Neuronal stem cell (in vitro differentiated cells): ENCODE measurements around the gene FERMT3.

Experiments used
- DNase-seq: peaks from one replicate; pipeline ENCODE4 v3.0.0-alpha.2; 2013; ENCODE audit warnings: low spot score
- H2AFZ ChIP-seq: one replicate; pipeline ENCODE4 v1.6.1; 2013; ENCODE audit warnings: mild to moderate bottlenecking, low read length, inconsistent platforms
- H2AK5ac ChIP-seq: 2 replicates; pipeline ENCODE4 v1.6.1; 2013; ENCODE audit warnings: low read depth, mild to moderate bottlenecking, inconsistent platforms, low read length, moderate library complexity, mixed read lengths
- H2BK120ac ChIP-seq: 2 replicates; pipeline ENCODE4 v1.6.1; 2013; ENCODE audit warnings: low read depth, mild to moderate bottlenecking, inconsistent platforms, low read length, moderate library complexity, mixed read lengths
- H2BK12ac ChIP-seq: one replicate; pipeline ENCODE4 v1.6.1; 2013; ENCODE audit warnings: low read length, inconsistent platforms
- H2BK15ac ChIP-seq: 2 replicates; pipeline ENCODE4 v1.6.1; 2013; ENCODE audit warnings: mild to moderate bottlenecking, low read length, inconsistent platforms, mixed read lengths
- H2BK5ac ChIP-seq: one replicate; pipeline ENCODE4 v1.6.1; 2013; ENCODE audit warnings: inconsistent platforms, mild to moderate bottlenecking, low read length, moderate library complexity
- H3K14ac ChIP-seq: one replicate; pipeline ENCODE4 v1.6.1; 2013; ENCODE audit warnings: low read length, inconsistent platforms
- H3K18ac ChIP-seq: 2 replicates; pipeline ENCODE4 v1.6.1; 2013; ENCODE audit warnings: low read length, inconsistent platforms
- H3K23ac ChIP-seq: 2 replicates; pipeline ENCODE4 v1.6.1; 2013; ENCODE audit warnings: low read depth, mild to moderate bottlenecking, mixed read lengths, low read length, inconsistent platforms; ENCODE audit not compliant: poor library complexity
- H3K27ac ChIP-seq: replicated peaks from 3 replicates; pipeline ENCODE4 v1.5.1; 2013; ENCODE audit warnings: low read length, inconsistent platforms
- H3K27me3 ChIP-seq, 3 experiments: 2 replicates each; pipeline ENCODE4 v1.6.1; 2013; ENCODE audit warnings: low read length in 3 of 3, mild to moderate bottlenecking in 2 of 3, inconsistent platforms in 1 of 3, low read depth in 1 of 3, mixed read lengths in 1 of 3, moderate library complexity in 1 of 3; ENCODE audit not compliant: control insufficient read depth in 3 of 3, insufficient read depth in 3 of 3
- H3K36me3 ChIP-seq, 2 donors: replicated peaks in 1 of 2; 2 replicates each; pipeline ENCODE4 v1.6.1; 2013; ENCODE audit warnings: low read length in 2 of 2; ENCODE audit not compliant: control insufficient read depth in 2 of 2, insufficient read depth in 2 of 2
- H3K4ac ChIP-seq: 2 replicates; pipeline ENCODE4 v1.6.1; 2013; ENCODE audit warnings: inconsistent platforms, mild to moderate bottlenecking, low read length, moderate library complexity
- H3K4me1 ChIP-seq, 2 donors: 1 replicate in 1 of 2; 2 replicates in 1 of 2; pipeline ENCODE4 v1.6.1; 2013; ENCODE audit warnings: low read length in 2 of 2, low read depth in 1 of 2; ENCODE audit not compliant: control insufficient read depth in 2 of 2, insufficient read depth in 1 of 2
- H3K4me2 ChIP-seq: one replicate; pipeline ENCODE4 v1.6.1; 2013; ENCODE audit warnings: mild to moderate bottlenecking, low read length, inconsistent platforms; ENCODE audit not compliant: insufficient read depth, poor library complexity, severe bottlenecking
- H3K4me3 ChIP-seq, 2 donors: 2 replicates each; pipeline ENCODE4 v1.5.1; 2013; ENCODE audit warnings: low read length in 2 of 2, mild to moderate bottlenecking in 2 of 2, inconsistent platforms in 1 of 2, moderate library complexity in 1 of 2
- H3K79me1 ChIP-seq: one replicate; pipeline ENCODE4 v1.6.1; 2013; ENCODE audit warnings: low read depth, mild to moderate bottlenecking, inconsistent platforms, low read length, moderate library complexity
- H3K9ac ChIP-seq: one replicate; pipeline ENCODE4 v1.6.1; 2013; ENCODE audit warnings: mild to moderate bottlenecking, low read depth, low read length, inconsistent platforms; ENCODE audit not compliant: poor library complexity
- H3K9me3 ChIP-seq, 2 donors: replicated peaks in 1 of 2; 2 replicates each; pipeline versions ENCODE3 to v1.6.1; 2013; ENCODE audit warnings: low read length in 2 of 2, mild to moderate bottlenecking in 2 of 2, inconsistent platforms in 1 of 2, low read depth in 1 of 2, mixed read lengths in 1 of 2, moderate library complexity in 1 of 2; ENCODE audit not compliant: control insufficient read depth in 2 of 2, insufficient read depth in 1 of 2
- H4K8ac ChIP-seq: one replicate; pipeline ENCODE4 v1.6.1; 2013; ENCODE audit warnings: low read depth, mild to moderate bottlenecking, inconsistent platforms, low read length, moderate library complexity
- H4K91ac ChIP-seq: one replicate; pipeline ENCODE4 v1.6.1; 2013; ENCODE audit warnings: low read length, low read depth, mild to moderate bottlenecking, inconsistent platforms; ENCODE audit not compliant: poor library complexity
- WGBS, 2 donors: extraction: QIAGEN DNeasy Blood & Tissue Kit; methylation state at CpG; one replicate each; pipeline ENCODE4 v1.1.7; 2013; ENCODE audit warnings: missing lambda C conversion rate in 2 of 2, mixed read lengths in 1 of 2; ENCODE audit not compliant: insufficient read length in 2 of 2, insufficient replicate concordance in 1 of 2; ENCODE audit errors: extremely low coverage in 2 of 2; 5-methylcytosine and 5-hydroxymethylcytosine counted together

FERMT3 gene

GRCh38 chr11:64203421-64204079, 3.0 kb upstream of the FERMT3 start:
- H3K9ac ChIP-seq: no peak overlapping the region
- H2BK120ac ChIP-seq: no peak overlapping the region
- H3K4me1 ChIP-seq: peaks cover 6 to 11% of the 10 kb centered on the region in 2 donors
- peak overlapping the region; percentile 30 for H3K27ac ChIP-seq
- no peak overlapping the region for H3K4ac ChIP-seq
- H2AK5ac ChIP-seq: no peak overlapping the region
- no peak overlapping the region for H3K14ac ChIP-seq
- no peaks in the 10 kb centered on the region for H3K27me3 ChIP-seq
- no peak overlapping the region for H3K23ac ChIP-seq
- H4K8ac ChIP-seq: no peak overlapping the region
- H3K36me3 ChIP-seq: peaks cover 60 to 85% of the 10 kb centered on the region in 2 donors
- H2BK15ac ChIP-seq: no peak overlapping the region
- H3K9me3 ChIP-seq: peaks cover 0 to 3% of the 10 kb centered on the region in 2 donors
- H4K91ac ChIP-seq: no peak overlapping the region
- no CpG with 5 or more reads among the region's 27 CpGs for WGBS, 2 donors
- H3K18ac ChIP-seq: no peak overlapping the region
- H3K79me1 ChIP-seq: peaks cover 2% of the 10 kb centered on the region
- no peak overlapping the region for H2AFZ ChIP-seq
- H2BK5ac ChIP-seq: no peak overlapping the region
- DNase-seq: no peak
- no peak overlapping the region for H2BK12ac ChIP-seq
- no peak overlapping the region for H3K4me3 ChIP-seq
- no peak overlapping the region for H3K4me2 ChIP-seq

GRCh38 chr11:64204080-64204440, 2.5 kb upstream of the FERMT3 start:
- no peak overlapping the region for H2BK120ac ChIP-seq
- no peak overlapping the region for H3K23ac ChIP-seq
- no peak overlapping the region for H2AFZ ChIP-seq
- H4K91ac ChIP-seq: no peak overlapping the region
- no peak overlapping the region for H2AK5ac ChIP-seq
- no peak overlapping the region for H2BK12ac ChIP-seq
- H3K79me1 ChIP-seq: peaks cover 2% of the 10 kb centered on the region
- H3K14ac ChIP-seq: no peak overlapping the region
- H2BK15ac ChIP-seq: no peak overlapping the region
- H3K27me3 ChIP-seq: no peaks in the 10 kb centered on the region
- H3K4ac ChIP-seq: no peak overlapping the region
- H3K27ac ChIP-seq: no peak overlapping the region
- no peak overlapping the region for H2BK5ac ChIP-seq
- no peak overlapping the region for H4K8ac ChIP-seq
- H3K36me3 ChIP-seq: peaks cover 60 to 80% of the 10 kb centered on the region in 2 donors
- DNase-seq: no peak
- H3K4me3 ChIP-seq: no peak overlapping the region
- WGBS, 2 donors: no CpG with 5 or more reads among the region's 16 CpGs
- H3K9me3 ChIP-seq: peaks cover 0 to 3% of the 10 kb centered on the region in 2 donors
- H3K4me2 ChIP-seq: no peak overlapping the region
- H3K9ac ChIP-seq: no peak overlapping the region
- H3K18ac ChIP-seq: no peak overlapping the region
- peaks cover 6 to 11% of the 10 kb centered on the region in 2 donors for H3K4me1 ChIP-seq

- Histone ChIP-seq H3K36me3 (peaks cover 60 to 76% of the 10 kb centered on the region in 2 donors), H2BK120ac (no peak overlapping the region), H4K91ac (no peak overlapping the region), H3K27ac (no peak overlapping the region), H3K4ac (no peak overlapping the region), H2AFZ (no peak overlapping the region), H3K4me2 (no peak overlapping the region), H3K4me3 (no peak overlapping the region), H2AK5ac (no peak overlapping the region), H2BK12ac (no peak overlapping the region), H3K27me3 (no peaks in the 10 kb centered on the region), H3K18ac (no peak overlapping the region), H3K23ac (no peak overlapping the region), H3K79me1 (peaks cover 2% of the 10 kb centered on the region), H4K8ac (no peak overlapping the region), H2BK5ac (no peak overlapping the region), H2BK15ac (no peak overlapping the region), H3K14ac (no peak overlapping the region), H3K9ac (no peak overlapping the region), H3K4me1 (peaks cover 6 to 11% of the 10 kb centered on the region in 2 donors), H3K9me3 (peaks cover 0 to 3% of the 10 kb centered on the region in 2 donors)
- peak; percentile 48 for DNase-seq
- WGBS, 2 donors: no CpG with 5 or more reads among the region's 7 CpGs
Observed at GRCh38 chr11:64204464-64204989, 2.0 kb upstream of the FERMT3 start.

- peaks cover 2% of the 10 kb centered on the region for H3K79me1 ChIP-seq
- no peak overlapping the region for H4K8ac ChIP-seq
- peaks cover 0 to 3% of the 10 kb centered on the region in 2 donors for H3K9me3 ChIP-seq
- peak overlapping the region; percentile 85 for H3K23ac ChIP-seq
- no peak overlapping the region for H3K4me3 ChIP-seq
- no peak overlapping the region for H3K14ac ChIP-seq
- H3K4me1 ChIP-seq: peaks cover 6 to 11% of the 10 kb centered on the region in 2 donors
- H2AK5ac ChIP-seq: peak overlapping the region; percentile 26
- H3K9ac ChIP-seq: no peak overlapping the region
- H3K27me3 ChIP-seq: no peaks in the 10 kb centered on the region
- H2AFZ ChIP-seq: peak overlapping the region; percentile 31
- WGBS, 2 donors: no CpG with 5 or more reads among the region's 30 CpGs
- H2BK120ac ChIP-seq: no peak overlapping the region
- no peak overlapping the region for H3K4me2 ChIP-seq
- H4K91ac ChIP-seq: no peak overlapping the region
- H3K27ac ChIP-seq: no peak overlapping the region
- H3K4ac ChIP-seq: no peak overlapping the region
- no peak overlapping the region for H2BK15ac ChIP-seq
- H3K36me3 ChIP-seq: peaks cover 43 to 46% of the 10 kb centered on the region in 2 donors
- no peak overlapping the region for H2BK5ac ChIP-seq
- H3K18ac ChIP-seq: peak overlapping the region; percentile 38
- DNase-seq: no peak
- H2BK12ac ChIP-seq: peak overlapping the region; percentile 22
Observed at GRCh38 chr11:64207256-64208085, 950 bp downstream of the FERMT3 start.
